Ovary (tissue), 9 donors: ENCODE measurements around the gene PTPRK. TPM values are rescaled to one million over a fixed set of nuclear protein-coding genes. Genes with fewer than 3 reads are reported as not detected.
A peak's percentile ranks its signal among the peaks of the same experiment; 100 is the strongest.
"Not testable (repeated sequence)": the region's sequence is repeated elsewhere in the genome, so short reads cannot be mapped to it uniquely, and the experiment has no call there.

Experiments used
- DNase-seq, 5 donors: peaks; one replicate each; pipeline ENCODE4 v3.0.0-alpha.2; 2019 to 2020
- H3K27ac ChIP-seq, 2 donors: fragments of 200-600 bp; one replicate each; pipeline versions ENCODE4 v1.5.1 to v1.8.0; 2019 to 2022
- H3K27me3 ChIP-seq: fragments of 200-600 bp; one replicate; pipeline ENCODE4 v1.8.0; 2022
- H3K36me3 ChIP-seq: fragments of 200-600 bp; sonication (generic); one replicate; pipeline ENCODE4 v1.5.1; 2019
- H3K4me1 ChIP-seq: one replicate; pipeline ENCODE4 v1.8.1; 2013; ENCODE audit warnings: mild to moderate bottlenecking, moderate library complexity; ENCODE audit not compliant: insufficient read depth
- H3K4me3 ChIP-seq: fragments of 200-600 bp; sonication (generic); one replicate; pipeline ENCODE4 v1.5.1; 2017
- H3K9me3 ChIP-seq, 2 donors: fragments of 200-600 bp in 1 of 2; sonication (generic) in 1 of 2; one replicate each; pipeline versions ENCODE4 v1.5.1 to v1.8.1; 2013 to 2019; ENCODE audit warnings: mild to moderate bottlenecking in 1 of 2, moderate library complexity in 1 of 2
- CTCF ChIP-seq, 3 donors: fragments of 450-650 bp in 2 of 3; fragments of 200-600 bp in 1 of 3; IDR thresholded peaks; one replicate each; pipeline versions ENCODE4 v1.5.1 to v1.8.0; 2016 to 2022; ENCODE audit warnings: antibody characterized with exemption in 3 of 3, mild to moderate bottlenecking in 1 of 3
- EP300 ChIP-seq: sonication (generic); formaldehyde crosslinking; IDR thresholded peaks from one replicate; pipeline ENCODE4 v1.6.1; 2017; ENCODE audit warnings: antibody characterized with exemption
- POLR2A ChIP-seq: fragments of 450-650 bp; IDR thresholded peaks from one replicate; pipeline ENCODE4 v1.6.1; 2017; ENCODE audit warnings: antibody characterized with exemption, mild to moderate bottlenecking, moderate library complexity
- WGBS, 3 donors: extraction: QIAGEN DNeasy Blood & Tissue Kit in 1 of 3; methylation state at CpG; one replicate each; pipeline versions ENCODE4 v1.1.5 to v1.1.7; 2013 to 2017; 5-methylcytosine and 5-hydroxymethylcytosine counted together
- intact Hi-C, 4 donors: fragments of 100-400 bp; cut with DNase I; formaldehyde crosslinking; loops; one replicate each; pipeline versions ENCODE4 v1.11.0 to v1.15.1; 2022 to 2023
- polyA plus RNA-seq, 2 donors: library from polyadenylated mRNA; stranded (reverse); fragments of 200-250 nt in 1 of 2; fragments of 350-450 nt in 1 of 2; fragmentation: Illumina TruSeq in 1 of 2; extraction: RNeasy Lipid Tissue Mini Kit (QIAGEN cat#74804) in 1 of 2; gene quantifications; one replicate each; pipeline ENCODE4 v1.2.3, GENCODE V29; 2013 to 2014
- total RNA-seq, 7 donors: library from RNA; depleted of rRNA in 2 of 7; stranded (reverse); fragments of >200 nt in 2 of 7; fragmentation: NEBNext Ultra II Directional in 3 of 7; extraction: Animal tissue kit (Norgen Biotek cat#: 25700) in 3 of 7; gene quantifications; one replicate each; pipeline versions ENCODE4 v1.1.0 to v1.2.4, GENCODE V29; 2016 to 2023
- donor health status: DM: no; HTN: no; CAD: no; lungs with moderate emphysema.
- donor health status: DM: no; HTN: no; CAD: no.
- donor health status: Bipolar disorder and iron deficiency.
- donor health status: DM: yes; HTN: yes; CAD: no.
- donor health status: DM: no; HTN: no; CAD: no.
- donor health status: DM: yes; HTN: yes; CAD: no.

The PTPRK gene
- total and polyA plus RNA-seq, 9 donors, result 24.0 to 50.7 (median 44.1) TPM

GRCh38 chr6:128491100-128491581 is 29.3 kb downstream of the PTPRK start:
- 21 to 33% (median 24%) methylated on average over 3 of the region's 3 CpGs for WGBS, 3 donors
- intact Hi-C loops, result no loop called here
- no peak overlapping the region for H3K27ac ChIP-seq

GRCh38 chr6:128487746-128488145 is 32.7 kb downstream of the PTPRK start:
- Histone ChIP-seq H3K27ac (no peak overlapping the region), H3K4me3 (no peak overlapping the region)

More at GRCh38 chr6:128491100-128491581, 29.3 kb downstream of the PTPRK start:
- H3K9me3 ChIP-seq, result no peaks in the 10 kb centered on the region
- peak overlapping the region; percentile 27 for H3K4me3 ChIP-seq
- peaks cover 9% of the 10 kb centered on the region for H3K4me1 ChIP-seq
- TF ChIP-seq EP300 (no peak), POLR2A (no peak), CTCF (IDR thresholded peaks at IDR 0.05) (no peak)
- no peak for DNase-seq
- H3K36me3 ChIP-seq, result no peaks in the 10 kb centered on the region
- no peaks in the 10 kb centered on the region for H3K27me3 ChIP-seq

GRCh38 chr6:128487055-128487454 is 33.3 kb downstream of the PTPRK start:
- Histone ChIP-seq H3K36me3 (no peaks in the 10 kb centered on the region), H3K27ac (no peak overlapping the region), H3K4me3 (no peak overlapping the region), H3K4me1 (peaks cover 4% of the 10 kb centered on the region), H3K9me3 (no peaks in the 10 kb centered on the region), H3K27me3 (no peaks in the 10 kb centered on the region)
- no peak for DNase-seq
- intact Hi-C loops, result no loop called here
- TF ChIP-seq POLR2A (no peak), CTCF (IDR thresholded peaks at IDR 0.05) (no peak), EP300 (no peak)
- WGBS, 3 donors, result 98 to 100% (median 99%) methylated on average over 2 of the region's 2 CpGs

More at GRCh38 chr6:128487746-128488145, 32.7 kb downstream of the PTPRK start:
- no peak for TF ChIP-seq CTCF (IDR thresholded peaks at IDR 0.05)
- no peak for TF ChIP-seq EP300
- TF ChIP-seq POLR2A, result no peak
- intact Hi-C loops, result no loop called here
- DNase-seq, result no peak
- WGBS, 3 donors, result 94 to 97% (median 95%) methylated on average over 3 of the region's 3 CpGs
- Histone ChIP-seq H3K27me3 (no peaks in the 10 kb centered on the region), H3K36me3 (no peaks in the 10 kb centered on the region), H3K9me3 (no peaks in the 10 kb centered on the region), H3K4me1 (peaks cover 5% of the 10 kb centered on the region)

- WGBS, 3 donors, result 93 to 100% (median 100%) methylated on average over 1 of the region's 1 CpG
- H3K4me1 ChIP-seq, H3K27me3 ChIP-seq, H3K36me3 ChIP-seq, DNase-seq, intact Hi-C loops, H3K27ac ChIP-seq, H3K4me3 ChIP-seq, H3K9me3 ChIP-seq: not testable (repeated sequence)
Observed at GRCh38 chr6:128486580-128486979, 33.8 kb downstream of the PTPRK start.

GRCh38 chr6:128483472-128484135 is 36.8 kb downstream of the PTPRK start:
- H3K27me3 ChIP-seq, result no peaks in the 10 kb centered on the region
- H3K4me1 ChIP-seq, result peaks cover 7% of the 10 kb centered on the region
- no peak overlapping the region for H3K27ac ChIP-seq
- no peak overlapping the region for H3K4me3 ChIP-seq
- no peak for DNase-seq
- no peaks in the 10 kb centered on the region for H3K9me3 ChIP-seq
- no peaks in the 10 kb centered on the region for H3K36me3 ChIP-seq
- no peak for TF ChIP-seq CTCF (IDR thresholded peaks at IDR 0.05)
- no peak for TF ChIP-seq POLR2A
- no peak for TF ChIP-seq EP300
- intact Hi-C loops, result no loop called here
- WGBS, 3 donors, result 84 to 91% (median 88%) methylated on average over 5 of the region's 5 CpGs
